Common myeloid progenitor, CD34-positive (primary cell): Measurements from ENCODE around the gene OR2AG1. TPM values are rescaled to one million over a fixed set of nuclear protein-coding genes. Genes with fewer than 3 reads are reported as not detected.
A peak's percentile ranks its signal among the peaks of the same experiment; 100 is the strongest.

Source experiments
- CTCF ChIA-PET: fragments of 350-600 bp; sonication (Branson Sonifier 250); formaldehyde crosslinking; loops from one replicate; lab custom pipeline; 2021; ENCODE audit warnings: antibody characterized with exemption; lab: Charles Lee
- POLR2A ChIA-PET: fragments of 350-600 bp; sonication (Branson Sonifier 250); formaldehyde crosslinking; loops from one replicate; lab custom pipeline; 2021; ENCODE audit warnings: antibody characterized with exemption; lab: Charles Lee
- DNase-seq, 3 donors: peaks; one replicate each; pipeline versions ENCODE4 v3.0.0 to v3.0.0-alpha.2; 2013
- H3K27ac ChIP-seq, 2 experiments: 1 replicate in 1 of 2; 2 replicates in 1 of 2; pipeline ENCODE4 v1.7.0; 2013; ENCODE audit warnings: inconsistent platforms in 2 of 2, low read length in 2 of 2, mild to moderate bottlenecking in 2 of 2, low read depth in 1 of 2, moderate library complexity in 1 of 2; ENCODE audit not compliant: severe bottlenecking in 2 of 2, insufficient read depth in 1 of 2, poor library complexity in 1 of 2
- H3K27me3 ChIP-seq, 5 experiments: replicated peaks in 2 of 5; 1 replicate in 3 of 5; 2 replicates in 2 of 5; pipeline versions ENCODE4 v1.6.1 to v1.7.0; 2013; ENCODE audit warnings: low read length in 4 of 5, mild to moderate bottlenecking in 2 of 5, moderate library complexity in 2 of 5, inconsistent platforms in 1 of 5; ENCODE audit not compliant: insufficient read depth in 5 of 5, control insufficient read depth in 4 of 5
- H3K36me3 ChIP-seq, 4 experiments: 1 replicate in 2 of 4; 2 replicates in 2 of 4; pipeline versions ENCODE4 v1.6.1 to v1.7.0; 2013; ENCODE audit warnings: low read length in 3 of 4, control low read depth in 1 of 4, mild to moderate bottlenecking in 1 of 4; ENCODE audit not compliant: control insufficient read depth in 4 of 4, insufficient read depth in 4 of 4
- H3K4me1 ChIP-seq, 4 experiments: 1 replicate in 3 of 4; 2 replicates in 1 of 4; pipeline versions ENCODE4 v1.6.1 to v1.7.1; 2013; ENCODE audit warnings: low read length in 3 of 4, mild to moderate bottlenecking in 3 of 4, control low read depth in 1 of 4, inconsistent platforms in 1 of 4, moderate library complexity in 1 of 4; ENCODE audit not compliant: control insufficient read depth in 4 of 4, insufficient read depth in 4 of 4; ENCODE audit errors: control extremely low read depth in 1 of 4
- H3K4me3 ChIP-seq, 7 experiments: 1 replicate in 4 of 7; 2 replicates in 3 of 7; pipeline versions ENCODE4 v1.5.1 to v1.7.0; 2013; ENCODE audit warnings: mild to moderate bottlenecking in 7 of 7, low read length in 6 of 7, moderate library complexity in 6 of 7, inconsistent platforms in 2 of 7, low read depth in 2 of 7, control low read depth in 1 of 7; ENCODE audit not compliant: insufficient read depth in 4 of 7, control insufficient read depth in 1 of 7; ENCODE audit errors: extremely low read depth in 1 of 7
- H3K9me3 ChIP-seq, 5 experiments: 1 replicate in 4 of 5; 2 replicates in 1 of 5; pipeline versions ENCODE4 v1.6.1 to v1.7.1; 2013; ENCODE audit warnings: low read length in 4 of 5, mild to moderate bottlenecking in 2 of 5, inconsistent platforms in 1 of 5, low read depth in 1 of 5, moderate library complexity in 1 of 5; ENCODE audit not compliant: control insufficient read depth in 4 of 5, insufficient read depth in 2 of 5; ENCODE audit errors: control extremely low read depth in 1 of 5
- WGBS: methylation state at CpG from one replicate; pipeline ENCODE4 v1.1.5; 2013; ENCODE audit not compliant: insufficient coverage; 5-methylcytosine and 5-hydroxymethylcytosine counted together
- polyA plus RNA-seq: library from polyadenylated mRNA; unstranded; fragments of 120-200 nt; gene quantifications from one replicate; pipeline ENCODE4 v1.2.1, GENCODE V29; 2013

The OR2AG1 gene, protein sequence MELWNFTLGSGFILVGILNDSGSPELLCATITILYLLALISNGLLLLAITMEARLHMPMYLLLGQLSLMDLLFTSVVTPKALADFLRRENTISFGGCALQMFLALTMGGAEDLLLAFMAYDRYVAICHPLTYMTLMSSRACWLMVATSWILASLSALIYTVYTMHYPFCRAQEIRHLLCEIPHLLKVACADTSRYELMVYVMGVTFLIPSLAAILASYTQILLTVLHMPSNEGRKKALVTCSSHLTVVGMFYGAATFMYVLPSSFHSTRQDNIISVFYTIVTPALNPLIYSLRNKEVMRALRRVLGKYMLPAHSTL
- polyA plus RNA-seq, result 0.12 TPM

DNA sequence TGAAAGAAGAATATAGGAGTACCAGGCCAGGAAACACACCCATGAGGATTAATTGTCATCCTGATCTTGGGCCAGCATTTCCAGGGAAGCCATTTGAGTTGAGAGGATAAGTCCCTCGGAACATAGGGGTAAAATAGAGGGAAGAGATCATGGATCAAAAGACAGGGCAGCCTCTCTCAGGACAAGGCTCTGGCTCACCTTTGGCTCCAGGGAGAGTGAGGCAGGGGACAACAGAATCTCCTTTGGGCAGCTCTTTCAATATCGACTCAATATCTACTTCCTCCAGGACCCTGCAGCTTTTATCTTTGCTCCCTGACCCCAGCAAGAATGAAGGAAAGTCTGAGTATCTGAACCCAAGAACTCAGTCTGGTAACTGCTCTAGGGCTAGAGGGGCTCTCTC is at the start of gene OR2AG1:
TSS of gene OR2AG1 (plus strand) at position 301 of the 400 bp plus-strand sequence. CDS start 2,018 bp downstream, outside the sequence.
- Histone ChIP-seq H3K9me3 (no peaks in the 10 kb centered on the region), H3K4me1 (no peaks in the 10 kb centered on the region), H3K27ac (no peak within 1 kb of the TSS), H3K36me3 (no peaks in the 10 kb centered on the region), H3K4me3 (no peak within 1 kb of the TSS), H3K27me3 (no peaks in the 10 kb centered on the region)
- ChIA-PET CTCF (interaction anchor here (1.4 to 1.5 kb wide), 2 partner anchors 16 to 45 kb away, joined by 3 read pairs; no protein-coding TSS in a partner anchor), POLR2A (no interaction called here)
- DNase-seq, result no peak
- WGBS, result 90% methylated on average over 2 of the region's 2 CpGs

DNA sequence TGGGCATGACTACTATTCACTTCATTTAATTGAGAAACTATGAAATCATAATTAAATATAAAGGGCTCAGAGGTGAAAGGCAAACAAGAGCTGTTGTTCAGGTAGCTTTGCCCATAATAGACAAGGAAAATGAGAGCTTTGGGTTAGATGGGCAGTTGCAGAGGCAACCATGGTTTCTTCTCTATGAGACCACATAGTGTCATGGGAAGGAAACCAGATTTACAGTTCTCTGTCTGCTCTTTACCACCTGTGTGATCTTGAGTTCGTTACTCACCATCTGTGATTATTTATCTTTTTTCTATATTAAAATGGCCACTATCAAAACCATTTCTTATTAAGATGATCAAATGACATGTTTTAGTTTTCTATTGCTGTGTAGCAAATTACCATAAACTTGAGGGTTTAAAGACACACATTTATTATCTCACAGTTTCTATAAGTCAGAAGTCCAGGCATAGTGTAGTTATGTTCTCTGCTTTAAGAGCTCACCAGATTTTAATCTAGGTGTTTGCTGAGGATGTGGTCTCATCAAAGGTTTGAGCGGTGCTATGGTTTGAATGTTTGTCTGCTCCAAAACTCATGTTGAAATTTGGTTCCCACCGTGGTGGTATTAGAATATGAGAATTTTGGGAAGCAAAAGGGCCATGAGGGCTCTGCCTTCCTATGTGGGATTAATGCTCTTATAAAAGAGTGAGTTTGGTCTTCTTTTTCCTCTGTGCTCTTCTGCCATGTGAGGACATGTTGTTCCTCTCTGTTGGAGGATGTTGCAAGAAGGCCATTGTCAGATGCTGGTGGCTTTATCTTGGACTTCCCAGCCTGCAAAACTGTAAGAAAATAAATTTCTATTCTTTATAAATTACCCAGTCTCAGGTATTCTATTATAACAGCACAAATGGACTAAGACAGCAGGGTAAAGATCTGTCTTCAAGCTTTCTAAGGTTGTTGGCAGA is 49.2 kb upstream of the OR2AG1 start:
- POLR2A ChIA-PET, result no interaction called here
- no peaks in the 10 kb centered on the region for H3K27me3 ChIP-seq
- peaks cover 0 to 2% (median 0%) of the 10 kb centered on the region in 5 experiments for H3K9me3 ChIP-seq
- no peak for DNase-seq
- WGBS, result 100% methylated on average over 1 of the region's 3 CpGs
- peaks cover 2 to 17% (median 15%) of the 10 kb centered on the region in 4 experiments for H3K4me1 ChIP-seq
- CTCF ChIA-PET, result interaction anchor here (0.8 to 14.8 kb wide), 5 partner anchors 11 to 38 kb away, joined by 3 to 273 read pairs (median 3); partner anchors contain the start of gene OR2AG2
- H3K36me3 ChIP-seq, result peaks cover 0 to 13% (median 6%) of the 10 kb centered on the region in 4 experiments
- no peak overlapping the region for H3K4me3 ChIP-seq
- H3K27ac ChIP-seq, result no peak overlapping the region

DNA sequence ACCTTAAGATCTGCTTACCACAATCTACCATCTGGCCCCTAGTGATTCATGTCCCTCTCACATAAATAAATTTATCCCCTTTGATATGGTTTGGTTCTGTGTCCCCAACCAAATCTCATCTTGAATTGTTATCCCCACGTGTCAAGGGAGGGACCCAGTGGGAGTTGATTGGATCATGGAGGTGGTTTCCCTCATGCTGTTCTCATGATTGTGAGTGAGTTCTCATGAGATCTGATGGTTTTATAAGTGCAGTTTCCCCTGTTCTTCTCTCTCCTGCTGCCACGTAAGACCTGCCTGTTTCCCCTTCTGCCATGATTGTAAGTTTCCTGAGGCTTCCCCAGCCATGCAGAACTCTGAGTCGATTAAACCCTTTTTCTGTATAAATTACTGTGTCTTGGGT is 48.2 kb upstream of the OR2AG1 start:
- Histone ChIP-seq H3K4me3 (no peak overlapping the region), H3K4me1 (peaks cover 2 to 17% (median 17%) of the 10 kb centered on the region in 4 experiments), H3K9me3 (peaks cover 0 to 2% (median 0%) of the 10 kb centered on the region in 5 experiments), H3K27me3 (no peaks in the 10 kb centered on the region), H3K27ac (no peak overlapping the region), H3K36me3 (peaks cover 0 to 13% (median 5%) of the 10 kb centered on the region in 4 experiments)
- ChIA-PET POLR2A (no interaction called here), CTCF (interaction anchor here (1.4 to 14.8 kb wide), 4 partner anchors 14 to 29 kb away, joined by 3 to 273 read pairs (median 15); no protein-coding TSS in a partner anchor)
- DNase-seq, result peak in 1 of 3 donors; percentile 10
- no CpG with 5 or more reads among the region's 3 CpGs for WGBS

DNA sequence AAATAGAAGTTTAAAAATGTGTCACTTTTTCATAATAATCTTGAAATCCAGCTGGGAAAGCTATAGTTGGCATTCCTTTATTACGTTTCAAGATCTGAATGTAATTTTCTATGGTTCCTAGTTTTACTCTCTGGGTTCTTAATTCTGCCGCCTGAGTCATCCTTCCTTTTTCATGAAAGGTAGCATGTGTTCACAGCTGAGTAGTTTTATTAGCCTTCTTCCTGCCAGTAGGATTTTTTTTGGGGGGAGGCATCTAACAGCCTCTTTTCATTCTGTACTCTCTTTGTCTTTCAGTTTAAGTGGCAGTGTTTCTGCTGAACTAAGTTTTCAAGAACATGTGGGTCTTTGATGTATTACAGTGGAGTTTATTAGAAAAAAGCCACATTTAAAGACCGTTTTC is 47.5 kb upstream of the OR2AG1 start:
- Histone ChIP-seq H3K36me3 (peaks cover 0 to 13% (median 5%) of the 10 kb centered on the region in 4 experiments), H3K4me3 (no peak overlapping the region), H3K27me3 (no peaks in the 10 kb centered on the region), H3K4me1 (peaks cover 2 to 19% (median 17%) of the 10 kb centered on the region in 4 experiments), H3K27ac (peak overlapping the region in 1 of 2 experiments; percentile 6), H3K9me3 (peaks cover 0 to 2% (median 0%) of the 10 kb centered on the region in 5 experiments)
- ChIA-PET CTCF (interaction anchor here (4.2 to 14.8 kb wide), 2 partner anchors 14 to 20 kb away, joined by 22 to 273 read pairs; no protein-coding TSS in a partner anchor), POLR2A (no interaction called here)
- WGBS, result 53% methylated on average over 3 of the region's 3 CpGs
- DNase-seq, result peak; percentile 30 to 80 (median 68)

DNA sequence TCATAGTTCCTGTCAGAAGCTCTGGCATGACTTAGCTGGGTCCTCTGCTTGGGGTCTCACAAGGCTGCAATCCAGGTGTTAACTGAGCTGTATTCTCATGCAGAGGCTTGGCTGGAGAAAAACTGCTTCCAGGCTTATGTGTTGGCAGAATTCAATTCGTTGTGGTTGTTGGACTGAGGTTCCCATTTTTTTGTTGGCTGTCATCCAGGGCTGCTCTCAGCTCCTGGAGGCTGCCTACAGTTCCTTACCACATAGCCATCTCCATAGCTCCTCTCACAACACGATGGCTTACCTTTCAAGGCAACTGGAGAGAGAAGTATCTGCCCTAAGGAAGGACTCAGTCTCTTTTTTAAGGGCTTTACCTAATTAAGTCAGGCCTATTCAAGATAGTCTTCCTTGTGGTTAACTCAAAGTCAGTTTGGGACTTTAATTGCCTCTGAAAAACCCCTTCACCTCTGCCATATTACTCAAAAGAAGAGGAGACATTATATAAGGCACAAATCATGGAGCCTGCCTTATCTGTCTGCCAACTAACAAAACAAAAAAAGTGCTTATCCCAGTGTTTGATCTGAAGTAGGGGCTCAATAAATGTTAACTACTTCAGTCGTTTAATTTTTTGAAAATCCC is 46.2 kb upstream of the OR2AG1 start:
- ChIA-PET CTCF (interaction anchor here (0.7 to 14.8 kb wide), 7 partner anchors 9 to 59 kb away, joined by 3 to 273 read pairs (median 11); no protein-coding TSS in a partner anchor), POLR2A (interaction anchor here (0.5 to 0.6 kb wide), 2 partner anchors 12 to 23 kb away, joined by 3 to 4 read pairs; no protein-coding TSS in a partner anchor)
- 77% methylated on average over 3 of the region's 3 CpGs for WGBS
- Histone ChIP-seq H3K27me3 (no peaks in the 10 kb centered on the region), H3K9me3 (peaks cover 0 to 2% (median 0%) of the 10 kb centered on the region in 5 experiments), H3K36me3 (peaks cover 0 to 13% (median 5%) of the 10 kb centered on the region in 4 experiments), H3K4me3 (no peak overlapping the region), H3K4me1 (peaks cover 2 to 19% (median 17%) of the 10 kb centered on the region in 4 experiments), H3K27ac (no peak overlapping the region)
- peak in 2 of 3 donors; percentile 32 to 53 for DNase-seq

DNA sequence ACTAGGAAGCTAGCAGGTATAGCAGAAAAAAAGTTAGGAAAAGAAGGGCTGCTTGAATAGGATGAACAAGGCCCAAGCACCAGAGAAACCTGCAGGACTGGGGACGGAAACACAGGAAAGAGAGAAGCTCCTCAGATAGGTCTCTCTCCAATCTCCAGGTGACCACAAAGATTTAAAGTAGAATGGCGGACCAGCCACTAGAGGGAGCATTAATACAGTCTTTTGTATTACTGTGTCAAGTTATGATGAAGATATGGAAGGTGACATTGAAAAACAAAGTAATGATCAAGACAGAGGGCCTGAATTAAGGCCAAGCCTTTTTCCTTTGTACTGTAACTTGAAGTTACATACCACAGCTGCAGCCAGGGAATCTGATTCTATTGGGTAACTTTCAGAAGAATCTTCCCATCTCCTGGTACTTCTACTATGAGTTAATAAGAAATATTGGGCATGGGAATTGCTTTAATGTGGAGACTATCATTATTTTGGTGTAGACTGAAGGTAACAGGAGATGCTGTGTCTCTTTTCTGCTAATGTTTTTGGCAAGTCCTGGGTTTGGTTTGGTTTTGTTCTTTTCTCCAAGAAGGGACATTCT is 44.9 kb upstream of the OR2AG1 start:
- H3K36me3 ChIP-seq, result peaks cover 0 to 13% (median 5%) of the 10 kb centered on the region in 4 experiments
- H3K27ac ChIP-seq, result no peak overlapping the region
- peaks cover 7 to 29% (median 22%) of the 10 kb centered on the region in 4 experiments for H3K4me1 ChIP-seq
- H3K27me3 ChIP-seq, result no peaks in the 10 kb centered on the region
- peaks cover 0 to 2% (median 0%) of the 10 kb centered on the region in 5 experiments for H3K9me3 ChIP-seq
- peak; percentile 65 to 84 (median 81) for DNase-seq
- WGBS, result 17% methylated on average over 1 of the region's 2 CpGs
- ChIA-PET CTCF (interaction anchor here (0.7 to 14.8 kb wide), 16 partner anchors 9 to 360 kb away, joined by 3 to 273 read pairs (median 6); partner anchors contain the start of genes OR2AG1 and OR2AG2), POLR2A (no interaction called here)
- no peak overlapping the region for H3K4me3 ChIP-seq
